Tibial artery (tissue), 4 donors: Measurements from ENCODE around the gene NEGR1.

Experiments
- DNase-seq, 2 donors: peaks; one replicate each; pipeline ENCODE4 v3.0.0-alpha.2; 2019
- H3K27ac ChIP-seq, 2 donors: fragments of 200-600 bp; sonication (generic) in 1 of 2; 1 replicate in 1 of 2; 2 replicates in 1 of 2; pipeline ENCODE4 v1.5.1; 2018 to 2019; ENCODE audit warnings: mild to moderate bottlenecking in 1 of 2
- H3K27me3 ChIP-seq, 2 donors: fragments of 200-600 bp; sonication (generic) in 1 of 2; one replicate each; pipeline versions ENCODE4 v1.5.1 to v1.6.0; 2016 to 2019
- H3K36me3 ChIP-seq, 3 donors: fragments of 200-600 bp; sonication (generic) in 2 of 3; one replicate each; pipeline ENCODE4 v1.5.1; 2016 to 2019; ENCODE audit warnings: mild to moderate bottlenecking in 2 of 3
- H3K4me1 ChIP-seq, 4 donors: fragments of 200-600 bp; sonication (generic) in 2 of 4; 1 replicate in 3 of 4; 2 replicates in 1 of 4; pipeline ENCODE4 v1.5.1; 2016 to 2019
- H3K4me3 ChIP-seq, 2 donors: fragments of 200-600 bp; sonication (generic) in 1 of 2; 1 replicate in 1 of 2; 2 replicates in 1 of 2; pipeline ENCODE4 v1.5.1; 2018 to 2019; ENCODE audit warnings: mild to moderate bottlenecking in 2 of 2
- H3K9me3 ChIP-seq, 3 donors: fragments of 200-600 bp; sonication (generic) in 1 of 3; one replicate each; pipeline ENCODE4 v1.5.1; 2016 to 2019
- CTCF ChIP-seq, 2 experiments: fragments of 200-600 bp in 1 of 2; fragments of 450-650 bp in 1 of 2; IDR thresholded peaks; one replicate each; pipeline ENCODE4 v1.5.1; 2017 to 2019; ENCODE audit warnings: antibody characterized with exemption in 2 of 2, mild to moderate bottlenecking in 1 of 2, moderate library complexity in 1 of 2
- intact Hi-C: fragments of 100-400 bp; cut with DNase I; formaldehyde crosslinking; loops from one replicate; pipeline ENCODE4 v1.15.0; 2023; ENCODE audit warnings: low total_unique reads

NEGR1 gene

GRCh38 chr1:71986160-71986559 is 296.2 kb downstream of the NEGR1 start:
- Histone ChIP-seq H3K4me1 (no peaks in the 10 kb centered on the region), H3K9me3 (no peaks in the 10 kb centered on the region), H3K27me3 (no peaks in the 10 kb centered on the region), H3K36me3 (no peaks in the 10 kb centered on the region), H3K27ac (no peak overlapping the region), H3K4me3 (no peak overlapping the region)
- intact Hi-C loops = no loop called here
- no peak for DNase-seq
- TF ChIP-seq CTCF (IDR thresholded peaks at IDR 0.05) = no peak

DNA sequence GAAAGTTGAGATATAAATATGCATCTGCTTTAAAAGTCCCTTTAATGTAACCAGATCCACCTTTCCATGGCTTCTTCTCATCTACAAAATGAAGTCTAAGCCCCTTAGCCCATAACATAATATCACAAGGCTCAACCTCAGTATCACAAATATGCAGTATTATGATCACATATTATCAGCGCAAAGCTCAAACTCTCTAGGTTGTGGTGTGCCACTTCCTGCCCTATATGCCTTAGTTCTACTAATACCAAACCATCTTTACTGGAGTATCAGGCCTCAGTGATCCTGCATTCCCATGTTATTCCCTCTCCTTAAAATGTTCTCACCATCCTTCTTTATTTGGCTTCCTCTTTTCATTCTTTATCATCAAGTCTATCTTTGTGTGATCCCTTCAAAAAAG is 301.8 kb downstream of the NEGR1 start:
- no peak for TF ChIP-seq CTCF (IDR thresholded peaks at IDR 0.05)
- no peak for DNase-seq
- Histone ChIP-seq H3K27me3 (no peaks in the 10 kb centered on the region), H3K4me1 (no peaks in the 10 kb centered on the region), H3K9me3 (no peaks in the 10 kb centered on the region), H3K4me3 (no peak overlapping the region), H3K27ac (no peak overlapping the region), H3K36me3 (no peaks in the 10 kb centered on the region)
- intact Hi-C loops = no loop called here

DNA sequence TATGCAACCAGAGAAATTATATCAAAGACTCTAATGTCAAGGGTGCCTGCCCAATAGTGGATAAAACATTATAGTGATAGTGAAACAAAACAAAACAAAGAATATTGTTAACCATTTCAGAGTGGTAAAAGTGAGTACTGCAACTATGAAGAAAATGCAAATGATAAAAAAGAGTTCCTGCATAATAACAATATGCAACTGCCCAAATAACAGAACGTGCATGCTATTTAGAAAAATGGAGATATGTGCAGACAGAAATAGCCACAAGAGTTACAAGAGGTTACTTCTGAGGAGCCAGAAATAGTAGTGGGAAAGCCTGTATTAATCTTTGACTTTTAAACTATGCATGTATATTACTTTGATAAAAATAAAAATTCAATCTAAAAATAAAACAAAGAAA is 302.5 kb downstream of the NEGR1 start:
- TF ChIP-seq CTCF (IDR thresholded peaks at IDR 0.05) = no peak
- no peaks in the 10 kb centered on the region for H3K9me3 ChIP-seq
- no peak for DNase-seq
- H3K4me3 ChIP-seq = no peak overlapping the region
- H3K27me3 ChIP-seq = no peaks in the 10 kb centered on the region
- no peak overlapping the region for H3K27ac ChIP-seq
- H3K4me1 ChIP-seq = no peaks in the 10 kb centered on the region
- H3K36me3 ChIP-seq = no peaks in the 10 kb centered on the region
- intact Hi-C loops = no loop called here

- intact Hi-C loops = no loop called here
- H3K4me1 ChIP-seq = no peaks in the 10 kb centered on the region
- no peak overlapping the region for H3K4me3 ChIP-seq
- H3K9me3 ChIP-seq = no peaks in the 10 kb centered on the region
- H3K36me3 ChIP-seq = no peaks in the 10 kb centered on the region
- DNase-seq = no peak
- H3K27ac ChIP-seq = no peak overlapping the region
- no peak for TF ChIP-seq CTCF (IDR thresholded peaks at IDR 0.05)
- no peaks in the 10 kb centered on the region for H3K27me3 ChIP-seq
These were observed 314.7 kb downstream of the NEGR1 start for GRCh38 chr1:71967670-71968069.

GRCh38 chr1:71964188-71964587 is 318.2 kb downstream of the NEGR1 start:
- TF ChIP-seq CTCF (IDR thresholded peaks at IDR 0.05) = no peak
- Histone ChIP-seq H3K36me3 (no peaks in the 10 kb centered on the region), H3K9me3 (no peaks in the 10 kb centered on the region), H3K4me3 (no peak overlapping the region), H3K4me1 (no peaks in the 10 kb centered on the region), H3K27ac (no peak overlapping the region), H3K27me3 (no peaks in the 10 kb centered on the region)
- DNase-seq = no peak
- intact Hi-C loops = no loop called here

- Histone ChIP-seq H3K27me3 (no peaks in the 10 kb centered on the region), H3K36me3 (no peaks in the 10 kb centered on the region), H3K9me3 (no peaks in the 10 kb centered on the region), H3K27ac (no peak overlapping the region), H3K4me3 (no peak overlapping the region), H3K4me1 (peaks cover 0 to 6% (median 0%) of the 10 kb centered on the region in 4 donors)
- intact Hi-C loops = no loop called here
- DNase-seq = no peak
- TF ChIP-seq CTCF (IDR thresholded peaks at IDR 0.05) = no peak
These were observed 325.6 kb downstream of the NEGR1 start for GRCh38 chr1:71956613-71957285.
